GM21423 (cell line): Measurements from ENCODE around the gene CALHM5.

Source experiments
- ATAC-seq: cut with Tn5 transposase; IDR thresholded peaks from one replicate; pipeline ENCODE4 v1.9.1; 2021; ENCODE audit warnings: mild to moderate bottlenecking, moderate library complexity; ENCODE audit not compliant: unreplicated experiment

CALHM5 gene

GRCh38 chr6:116507324-116507723 is 4.1 kb upstream of the CALHM5 start:
- no peak for ATAC-seq

DNA sequence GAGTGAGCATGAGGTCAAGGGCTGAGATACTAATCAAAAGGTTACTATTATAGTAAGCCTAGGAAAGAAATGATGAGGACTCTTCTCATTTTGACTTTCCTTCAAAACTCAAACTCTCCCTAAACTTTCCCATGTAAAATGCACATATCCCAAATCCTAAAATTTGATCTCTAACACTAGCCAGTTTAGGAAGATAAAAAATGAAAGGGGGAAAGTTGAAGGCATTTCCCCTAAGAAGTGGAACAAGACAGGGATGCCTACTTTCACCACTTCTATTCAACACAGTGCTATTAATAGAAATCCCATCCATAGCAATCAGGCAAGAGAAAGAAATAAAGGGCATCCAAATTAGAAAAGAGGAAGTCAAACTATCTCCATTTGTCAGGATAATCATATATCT is 2.9 kb upstream of the CALHM5 start:
- no peak for ATAC-seq

DNA sequence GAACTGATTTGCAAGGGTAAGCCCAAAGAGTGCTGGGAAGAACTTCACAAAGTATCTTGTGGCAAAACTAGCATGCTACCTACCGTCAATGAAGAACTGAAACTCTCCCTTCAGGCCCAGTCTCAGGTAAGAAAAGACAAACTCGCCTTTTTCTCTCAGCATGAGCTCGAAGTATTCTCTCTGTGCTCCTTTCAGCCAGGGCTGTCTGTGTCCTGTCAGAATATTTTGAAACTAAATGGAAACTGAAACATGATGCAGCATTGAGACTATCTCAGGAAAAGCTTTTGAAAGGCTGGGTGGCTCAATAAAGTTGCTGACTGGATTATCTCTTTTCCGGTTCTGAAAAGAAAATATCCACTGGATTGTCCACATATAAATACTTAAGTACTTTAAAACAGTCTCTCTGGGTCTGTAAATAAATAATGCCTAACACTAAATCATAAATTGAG is 696 bp downstream of the CALHM5 start:
- ATAC-seq, result peak; percentile 87

DNA sequence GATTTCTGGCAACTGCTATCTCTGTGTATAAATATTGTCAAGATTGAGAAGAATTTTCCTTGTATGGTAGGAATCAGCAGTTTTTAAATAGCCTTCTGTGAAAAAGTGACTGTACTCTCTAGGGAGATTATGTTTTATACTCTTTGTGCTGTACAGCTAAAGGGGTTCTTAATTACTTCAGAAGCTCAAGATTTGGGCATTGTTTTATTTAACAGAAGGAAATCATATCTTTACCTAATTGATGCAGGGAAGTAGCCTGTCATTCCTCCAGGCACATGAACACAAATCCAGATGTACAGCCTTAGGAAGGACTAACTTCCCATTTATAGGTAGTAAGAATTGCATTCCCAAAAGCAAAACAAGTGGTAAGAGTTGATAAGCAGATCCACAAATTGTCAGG is 1.3 kb downstream of the CALHM5 start:
- no peak for ATAC-seq

GRCh38 chr6:116513224-116513875 is 1.9 kb downstream of the CALHM5 start:
- no peak for ATAC-seq

GRCh38 chr6:116514111-116514510 is 2.7 kb downstream of the CALHM5 start:
- no peak for ATAC-seq

DNA sequence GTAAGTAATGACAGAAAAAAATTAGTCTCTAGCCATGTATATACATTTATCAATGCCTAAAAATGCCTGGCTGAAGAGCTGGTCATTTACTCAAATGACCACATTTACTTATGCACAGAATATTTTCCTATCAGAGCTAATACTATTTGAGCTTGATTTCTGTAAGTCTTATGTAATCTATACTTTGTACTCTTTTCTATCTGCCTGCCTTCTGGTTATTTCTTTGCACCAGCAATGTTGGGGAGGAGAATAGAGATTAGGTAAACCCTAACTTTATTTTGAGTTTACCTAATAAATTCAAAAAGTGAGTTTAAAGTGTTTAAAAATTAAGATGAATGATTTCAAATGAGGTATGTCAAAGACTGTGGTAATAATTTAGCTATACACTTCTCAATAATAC is 3.7 kb downstream of the CALHM5 start:
- ATAC-seq, result no peak

- no peak for ATAC-seq
Observed at GRCh38 chr6:116518621-116519368, 7.4 kb downstream of the CALHM5 start.

GRCh38 chr6:116522896-116523295 is 11.5 kb downstream of the CALHM5 start:
- ATAC-seq, result no peak

DNA sequence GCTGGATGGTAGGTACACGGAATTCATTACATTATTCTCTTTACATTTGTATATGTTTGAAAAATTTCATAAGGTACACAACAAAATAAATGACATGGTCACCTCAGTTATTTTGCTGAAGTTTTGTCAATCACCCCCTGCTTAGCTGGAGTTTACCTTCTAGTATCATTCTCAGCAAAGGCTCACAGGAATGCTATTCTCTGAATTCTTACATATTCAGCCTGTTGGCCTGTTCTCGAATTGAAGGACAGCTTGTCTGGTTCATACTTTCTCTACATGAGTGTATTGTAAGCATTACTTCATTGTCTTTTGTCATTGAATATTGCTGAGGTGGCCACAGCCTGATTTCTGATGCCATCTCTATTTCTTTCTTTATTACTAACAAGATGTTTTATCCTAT is 12.8 kb downstream of the CALHM5 start:
- ATAC-seq, result no peak

DNA sequence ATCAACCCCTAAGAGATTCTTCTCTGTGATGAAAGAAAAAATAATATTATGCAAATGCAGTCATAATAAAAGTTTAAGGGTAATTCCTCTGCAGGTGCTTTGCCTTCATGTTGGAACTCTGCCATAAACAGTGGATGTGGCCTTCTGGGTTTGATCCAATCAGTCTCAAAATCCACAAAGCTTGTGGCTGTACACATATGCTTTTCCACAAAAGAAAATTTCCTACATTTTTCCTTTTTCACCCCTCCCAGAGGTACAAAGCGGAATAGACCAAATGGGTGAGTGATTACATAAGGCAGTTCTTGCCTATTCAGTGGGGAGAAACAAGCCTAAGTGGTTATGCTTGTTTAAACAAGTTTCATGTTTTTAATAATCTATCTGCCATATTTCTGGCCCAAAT is 16.7 kb downstream of the CALHM5 start:
- no peak for ATAC-seq

DNA sequence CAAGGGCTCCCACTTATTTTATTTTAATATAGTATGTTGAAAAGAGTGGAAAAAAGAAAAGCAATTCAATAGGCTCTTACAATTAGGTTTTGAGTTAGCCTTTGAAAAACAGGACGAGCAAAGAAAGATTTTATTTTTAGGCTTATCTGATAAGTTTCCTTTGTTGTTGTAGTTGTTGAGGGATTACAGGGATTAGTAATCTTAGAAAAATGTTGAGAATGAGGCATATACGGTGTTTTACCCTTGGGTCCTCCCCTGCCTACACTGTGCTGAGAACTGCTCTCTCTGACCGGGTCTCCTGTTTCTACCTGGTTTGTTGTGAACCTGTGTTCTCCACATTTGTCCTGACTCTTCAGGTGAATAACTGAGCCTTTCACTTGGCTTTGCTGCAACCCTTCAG is 17.3 kb downstream of the CALHM5 start:
- ATAC-seq, result no peak

- no peak for ATAC-seq
Observed at GRCh38 chr6:116529466-116530290, 18.2 kb downstream of the CALHM5 start.

DNA sequence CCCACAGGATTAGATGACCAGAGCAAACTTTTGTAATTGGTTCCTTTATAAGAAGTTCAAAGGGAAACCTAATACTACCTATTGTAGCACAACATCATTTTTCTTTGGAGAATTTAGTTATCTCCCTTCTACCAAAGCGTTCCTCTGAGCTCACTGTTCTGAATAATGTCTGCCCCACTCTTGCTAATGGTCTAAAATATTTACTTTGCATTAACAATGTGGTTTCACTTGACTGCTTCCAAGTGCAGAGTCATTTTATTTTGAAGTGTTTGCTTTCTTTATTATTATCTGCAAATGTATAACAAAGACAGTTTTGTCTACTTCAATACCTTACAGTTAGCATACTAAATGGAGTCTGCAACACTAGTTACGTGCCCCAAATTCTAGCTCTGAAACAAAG is 19.0 kb downstream of the CALHM5 start:
- no peak for ATAC-seq

DNA sequence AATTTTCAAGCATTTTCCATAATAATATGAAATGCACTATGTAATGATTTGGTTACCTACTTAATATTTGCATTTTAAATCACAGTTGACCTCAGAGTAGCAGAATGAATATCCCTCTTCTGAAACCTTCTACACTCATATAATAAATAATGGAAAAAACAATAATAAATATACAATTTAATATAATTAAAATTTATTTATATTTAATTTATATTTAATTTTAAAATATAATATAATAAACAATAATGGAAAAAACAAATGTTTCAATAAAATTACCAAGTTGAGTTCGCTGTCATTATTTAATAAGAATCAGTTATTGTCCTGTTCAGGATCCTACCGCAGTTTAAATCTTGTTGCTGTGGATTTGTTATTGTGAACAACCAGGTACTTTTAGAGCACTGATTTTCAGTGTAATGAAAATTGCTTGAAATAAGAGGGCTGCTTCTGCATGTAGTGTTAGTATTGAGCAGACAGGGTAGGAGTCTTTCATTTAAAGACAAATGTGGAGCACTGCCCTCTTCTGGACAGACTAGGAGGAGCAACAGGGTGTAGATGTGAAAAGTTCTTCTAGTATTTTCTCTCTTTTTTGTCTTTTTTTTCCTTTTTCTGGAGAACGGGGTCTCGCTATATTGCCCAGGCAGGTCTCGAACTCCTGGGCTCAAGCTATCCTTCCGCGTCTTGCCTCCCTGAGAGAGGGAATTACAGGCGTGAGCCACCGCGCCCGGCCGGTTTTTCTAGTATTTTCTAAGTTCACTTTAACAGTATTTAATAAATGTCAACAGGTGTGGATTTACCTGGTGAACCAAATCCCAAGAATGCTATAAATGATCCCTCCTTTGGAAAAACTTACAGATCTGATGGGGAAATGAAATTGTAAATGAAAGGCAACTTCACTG is 20.5 kb downstream of the CALHM5 start:
- ATAC-seq, result peak; percentile 78

- ATAC-seq, result no peak
Observed at GRCh38 chr6:116533233-116533957, 22.0 kb downstream of the CALHM5 start.

DNA sequence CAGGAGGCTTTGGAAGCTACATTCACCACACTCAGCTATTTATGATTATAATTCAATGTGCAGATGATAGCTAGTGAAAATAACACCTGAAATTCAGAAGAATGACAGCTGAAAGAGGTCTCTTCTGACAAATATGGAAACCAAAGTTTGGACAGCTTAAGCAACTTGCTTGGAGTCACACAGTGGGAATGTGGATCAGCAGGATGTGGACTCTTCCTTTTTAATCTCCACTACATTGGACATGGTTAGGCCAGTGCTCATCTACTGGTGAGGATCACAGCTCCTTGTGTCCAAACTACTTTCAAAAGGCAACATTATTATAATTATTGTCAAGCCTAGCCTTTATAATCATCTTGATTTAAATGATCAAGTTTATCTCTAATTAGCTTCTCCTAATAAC is 23.7 kb downstream of the CALHM5 start:
- ATAC-seq, result no peak

- ATAC-seq, result no peak
Observed at GRCh38 chr6:116536216-116536621, 24.8 kb downstream of the CALHM5 start.

GRCh38 chr6:116542426-116542825 is 31.0 kb downstream of the CALHM5 start:
- ATAC-seq, result no peak

GRCh38 chr6:116543149-116543548 is 31.7 kb downstream of the CALHM5 start:
- no peak for ATAC-seq
